ENCODE results near the gene FLAD1. TPM values are rescaled to one million over a fixed set of nuclear protein-coding genes. Genes with fewer than 3 reads are reported as not detected.
A peak's percentile ranks its signal among the peaks of the same experiment; 100 is the strongest.

The FLAD1 gene
- total and polyA plus RNA-seq, 2 of the 4 experiments (the other 2 are of a cell fraction) = 26.3 to 37.3 TPM

GRCh38 chr1:154955039-154955717 is 28.0 kb upstream of the FLAD1 start:
- Histone ChIP-seq H3K4ac (ENCODE audit: low read depth, low read length) (peak overlapping the region; percentile 73; the same call in 1 of the 2 replicates), H2BK15ac (ENCODE audit: low read depth, low read length) (no peak overlapping the region), H3K9me1 (ENCODE audit: insufficient read depth, low read length) (peaks cover 9% of the 10 kb centered on the region), H2AK5ac (ENCODE audit: low read depth, low read length) (peak overlapping the region; percentile 35; the same call in 1 of the 2 replicates), H3K27me3 (ENCODE audit: control insufficient read depth, insufficient read depth, low read length) (no peaks in the 10 kb centered on the region), H3K14ac (replicated peaks; ENCODE audit: low read depth, low read length) (no peak overlapping the region; the same call in 1 of the 2 replicates), H2AK9ac (replicated peaks; ENCODE audit: low read depth, low read length, poor library complexity) (peak overlapping the region; percentile 44), H4K20me1 (ENCODE audit: insufficient read depth, low read length) (peaks cover 14% of the 10 kb centered on the region), H2BK5ac (ENCODE audit: low read depth, low read length, poor library complexity, severe bottlenecking) (no peak overlapping the region), H3K27ac (ENCODE audit: insufficient read depth, low read length) (no peak overlapping the region), H3K23ac (ENCODE audit: low read depth, low read length) (no peak overlapping the region; the same call in 1 of the 2 replicates), H3K4me1 (ENCODE audit: control insufficient read depth, insufficient read depth, low read length) (peaks cover 11% of the 10 kb centered on the region), H3K9me3 (ENCODE audit: control insufficient read depth, insufficient read depth, low read length) (no peaks in the 10 kb centered on the region), H2BK120ac (ENCODE audit: low read depth, low read length) (no peak overlapping the region), H3K36me3 (ENCODE audit: control insufficient read depth, insufficient read depth, low read length) (peaks cover 19% of the 10 kb centered on the region), H3K56ac (ENCODE audit: extremely low read depth, insufficient read depth, low read length) (no peak overlapping the region), H3K4me2 (ENCODE audit: low read depth, low read length) (peak overlapping the region; percentile 90), H3K9ac (ENCODE audit: low read depth, low read length) (peak overlapping the region; percentile 81), H4K91ac (ENCODE audit: insufficient read depth, low read depth, low read length) (no peak overlapping the region), H4K8ac (ENCODE audit: low read depth in 2 of 2, low read length in 2 of 2) (no peak overlapping the region; a peak in 1 of 4 replicates), H3K4me3 (ENCODE audit: insufficient read depth, low read depth, low read length) (peak overlapping the region; percentile 59), H4K5ac (ENCODE audit: low read depth, low read length) (no peak overlapping the region; the same call in 1 of the 2 replicates), H2AFZ (replicated peaks; ENCODE audit: low read length, poor library complexity) (peak overlapping the region; percentile 63), H3K18ac (ENCODE audit: low read depth, low read length) (no peak overlapping the region), H3K79me1 (ENCODE audit: low read depth in 1 of 2, low read length in 2 of 2) (peaks cover 8 to 47% of the 10 kb centered on the region in 2 experiments; a peak in 3 of 4 replicates), H2BK20ac (ENCODE audit: low read depth, low read length) (no peak overlapping the region)
- ChIA-PET POLR2A (ENCODE audit: unreplicated experiment) (interaction anchor here (0.8 to 1.2 kb wide), 5 partner anchors 15 to 103 kb away, joined by 3 to 7 read pairs (median 4); partner anchors contain the start of gene PMVK), CTCF (interaction anchor here (0.7 to 1.5 kb wide), 6 partner anchors 18 to 408 kb away, joined by 3 to 7 read pairs (median 4); partner anchors contain the start of genes KRTCAP2 and PMVK)
- intact Hi-C loops (cut with micrococcal nuclease) (loop anchor here (5.0 kb wide), 1 partner anchor 107 kb away; the partner anchor contains the start of gene EFNA4), in situ Hi-C loops (cut with MboI; ENCODE audit: low sequenced_read_pairs) (loop anchor here (10.0 kb wide), 1 partner anchor 100 kb away; the partner anchor contains the start of gene ADAM15), dilution Hi-C loops (cut with HindIII; ENCODE audit: low sequenced_read_pairs, unreplicated experiment) (no loop called here)
- no TSS peak for BruUV-seq (replicated peaks)
- ATAC-seq (ENCODE audit: low read depth) = peak; percentile 28
- TF ChIP-seq CEBPB (IDR thresholded peaks at IDR 0.05; ENCODE audit: low read depth, low read length) (no peak), CTCF (conservative IDR thresholded peaks at IDR 0.05; ENCODE audit: low read depth, low read length) (0 out of 2 replicates have a peak, but pooled peaks have one; percentile 2), CHD1 (IDR thresholded peaks at IDR 0.05; ENCODE audit: low read depth, low read length) (0 out of 2 replicates have a peak, but pooled peaks have one; percentile 48)
- WGBS, 2 experiments (ENCODE audit: extremely low coverage in 2 of 2, insufficient read length in 1 of 2) = 6% methylated on average over 2 of the region's 4 CpGs; no CpG with 5 or more reads in 1 of the 2 experiments
- DNase-seq = peak; percentile 82
